ENCODE measurements around the gene EXOSC5.

Gene EXOSC5

GRCh38 chr19:41339936-41340335 lies 57.2 kb downstream of the EXOSC5 start:
- no peak for DNase-seq
